Endothelial cell of umbilical vein (primary cell): ENCODE data around the gene PLEKHB1. TPM values are rescaled to one million over a fixed set of nuclear protein-coding genes. Genes with fewer than 3 reads are reported as not detected.
A peak's percentile ranks its signal among the peaks of the same experiment; 100 is the strongest.

Experiments used
- BruUV-seq: library from RNA; stranded (reverse); fragments of 400-500 nt; replicated peaks from 2 replicates; lab custom pipeline; 2021; lab: Mats Ljungman, UMichigan
- CTCF ChIA-PET: fragments of 300-600, 350-600 bp; sonication (Branson Sonifier 250); formaldehyde crosslinking; loops from one replicate; lab custom pipeline; 2021; ENCODE audit warnings: antibody characterized with exemption, inconsistent platforms; lab: Charles Lee
- POLR2A ChIA-PET: fragments of 300-600, 350-600 bp; sonication (Branson Sonifier 250); formaldehyde crosslinking; loops from one replicate; lab custom pipeline; 2021; ENCODE audit warnings: antibody characterized with exemption, inconsistent platforms; lab: Charles Lee
- DNase-seq: peaks from one replicate; pipeline ENCODE4 v3.0.0-alpha.2; 2011; ENCODE audit warnings: low read depth, low spot score
- FAIRE-seq: peaks from 2 replicates; lab custom pipeline; 2011; peaks lifted over from hg19 to GRCh38; lab: Jason Lieb, UNC
- H2AFZ ChIP-seq: 2 replicates; pipeline ENCODE4 v1.6.0; 2012; ENCODE audit warnings: low read depth, low read length, control low read depth, inconsistent platforms
- H3K27ac ChIP-seq: 2 replicates; pipeline ENCODE4 v1.5.1; 2011; ENCODE audit warnings: low read depth, mild to moderate bottlenecking, control low read depth, low read length, moderate library complexity; ENCODE audit not compliant: insufficient read depth
- H3K27me3 ChIP-seq, 2 experiments: 2 replicates each; pipeline versions ENCODE4 v1.6.0 to v1.6.1; 2011; ENCODE audit warnings: low read length in 2 of 2, mixed read lengths in 1 of 2; ENCODE audit not compliant: control insufficient read depth in 2 of 2, insufficient read depth in 2 of 2
- H3K36me3 ChIP-seq, 2 experiments: 2 replicates in 1 of 2; 3 replicates in 1 of 2; pipeline ENCODE4 v1.5.1; 2011; ENCODE audit warnings: low read length in 2 of 2, mild to moderate bottlenecking in 1 of 2, moderate library complexity in 1 of 2; ENCODE audit not compliant: control insufficient read depth in 2 of 2, insufficient read depth in 2 of 2; ENCODE audit errors: extremely low read depth in 1 of 2
- H3K4me1 ChIP-seq: 3 replicates; pipeline ENCODE4 v1.5.1; 2011; ENCODE audit warnings: mild to moderate bottlenecking, low read length; ENCODE audit not compliant: control insufficient read depth, insufficient read depth; ENCODE audit errors: extremely low read depth
- H3K4me2 ChIP-seq: 2 replicates; pipeline ENCODE4 v1.6.1; 2011; ENCODE audit warnings: low read length, control low read depth, mixed read lengths; ENCODE audit not compliant: insufficient read depth
- H3K4me3 ChIP-seq, 3 experiments: fragments of 200-600 bp in 1 of 3; sonication (generic), shearing (Covaris generic) in 1 of 3; replicated peaks in 1 of 3; 2 replicates each; pipeline ENCODE4 v1.5.1; 2011 to 2016; ENCODE audit warnings: control low read depth in 3 of 3, low read length in 3 of 3, mild to moderate bottlenecking in 2 of 3, inconsistent platforms in 1 of 3, low read depth in 1 of 3, moderate library complexity in 1 of 3; ENCODE audit not compliant: insufficient read depth in 1 of 3
- H3K79me2 ChIP-seq: 2 replicates; pipeline ENCODE4 v1.6.0; 2012; ENCODE audit warnings: low read length, inconsistent platforms; ENCODE audit not compliant: control insufficient read depth, insufficient read depth
- H3K9ac ChIP-seq: replicated peaks from 2 replicates; pipeline ENCODE3; 2011; ENCODE audit warnings: low read length, control low read depth; ENCODE audit not compliant: insufficient read depth; ENCODE audit errors: extremely low read depth
- H3K9me1 ChIP-seq: replicated peaks from 3 replicates; pipeline ENCODE4 v1.6.0; 2011; ENCODE audit warnings: mild to moderate bottlenecking, low read length; ENCODE audit not compliant: control insufficient read depth, insufficient read depth; ENCODE audit errors: extremely low read depth
- H3K9me3 ChIP-seq: replicated peaks from 2 replicates; pipeline ENCODE4 v1.5.1; 2012; ENCODE audit warnings: low read length, inconsistent platforms; ENCODE audit not compliant: control insufficient read depth, insufficient read depth
- H4K20me1 ChIP-seq: replicated peaks from 2 replicates; pipeline ENCODE3; 2011; ENCODE audit warnings: mild to moderate bottlenecking, low read length; ENCODE audit not compliant: control insufficient read depth, insufficient read depth; ENCODE audit errors: extremely low read depth
- CTCF ChIP-seq, 2 donors: IDR thresholded peaks; 1 replicate in 1 of 2; 2 replicates in 1 of 2; pipeline ENCODE4 v1.5.1; 2011; ENCODE audit warnings: low read length in 2 of 2, mild to moderate bottlenecking in 2 of 2, moderate library complexity in 2 of 2, control low read depth in 1 of 2, inconsistent platforms in 1 of 2, low read depth in 1 of 2; ENCODE audit not compliant: insufficient read depth in 1 of 2; ENCODE audit errors: extremely low read depth in 1 of 2
- EZH2 ChIP-seq: IDR thresholded peaks from 2 replicates; pipeline ENCODE4 v1.6.1; 2012; ENCODE audit warnings: borderline replicate concordance, low read depth, mild to moderate bottlenecking, moderate library complexity, low read length, inconsistent platforms; ENCODE audit not compliant: severe bottlenecking
- FOS ChIP-seq: IDR thresholded peaks from 2 replicates; pipeline ENCODE4 v1.6.1; 2011; ENCODE audit warnings: mild to moderate bottlenecking, low read length, moderate library complexity, borderline replicate concordance; ENCODE audit not compliant: insufficient read depth
- GATA2 ChIP-seq: IDR thresholded peaks from 2 replicates; pipeline ENCODE4 v1.7.0; 2011; ENCODE audit warnings: low read depth, mild to moderate bottlenecking, moderate library complexity, mixed read lengths, low read length; ENCODE audit not compliant: insufficient read length, insufficient read depth
- JUN ChIP-seq: IDR thresholded peaks from 2 replicates; pipeline ENCODE4 v1.6.1; 2011; ENCODE audit warnings: borderline replicate concordance, low read depth; ENCODE audit not compliant: insufficient read length, insufficient read depth
- MAX ChIP-seq: IDR thresholded peaks from 2 replicates; pipeline ENCODE4 v1.6.1; 2011; ENCODE audit not compliant: insufficient read depth, insufficient read length
- POLR2A ChIP-seq: IDR thresholded peaks from 2 replicates; pipeline ENCODE4 v1.6.1; 2012; ENCODE audit warnings: low read depth, mild to moderate bottlenecking, control low read depth, low read length
- POLR2AphosphoS5 ChIP-seq: IDR thresholded peaks from 2 replicates; pipeline ENCODE4 v1.6.1; 2012; ENCODE audit warnings: low read depth, mild to moderate bottlenecking, control low read depth, low read length, moderate library complexity; ENCODE audit not compliant: insufficient read depth
- dilution Hi-C: fragments of 300-500 bp; cut with MboI; formaldehyde crosslinking; loops from one replicate; pipeline ENCODE4 v1.15.0; 2019; ENCODE audit warnings: low sequenced_read_pairs; ENCODE audit not compliant: extremely low pct_ligation_motif_present
- intact Hi-C: fragments of 100-400 bp; cut with micrococcal nuclease; formaldehyde crosslinking; loops from one replicate; pipeline ENCODE4 v1.10.0; 2022
- polyA plus RNA-seq, 4 experiments: library from polyadenylated mRNA; depleted of rRNA in 3 of 4; stranded (reverse) in 3 of 4; unstranded in 1 of 4; fragments of >200 nt; gene quantifications; 2 replicates each; pipeline versions ENCODE4 v1.2.1 to v1.2.3, GENCODE V29; 2011 to 2012; ENCODE audit warnings: missing spikeins in 1 of 4
- total RNA-seq: library from RNA; stranded (reverse); gene quantifications from 2 replicates; pipeline ENCODE4 v1.2.3, GENCODE V29; 2021

Gene PLEKHB1
- total and polyA plus RNA-seq, 2 donors (not counting 3 experiments of a cell fraction or from before 2014, with no cell fraction given) = 0.75 to 0.99 TPM

GRCh38 chr11:73597336-73597955 lies 48.9 kb upstream of the PLEKHB1 start:
- H3K79me2 ChIP-seq = peaks cover 7% of the 10 kb centered on the region
- dilution Hi-C loops (no loop called here), intact Hi-C loops (no loop called here)
- H3K4me2 ChIP-seq = peak overlapping the region; percentile 73
- no peaks in the 10 kb centered on the region for H3K36me3 ChIP-seq
- peak overlapping the region; percentile 66 to 97 (median 74) for H3K4me3 ChIP-seq
- no peaks in the 10 kb centered on the region for H4K20me1 ChIP-seq
- H3K9me3 ChIP-seq = no peaks in the 10 kb centered on the region
- peak overlapping the region; percentile 35 for H3K9ac ChIP-seq
- H3K4me1 ChIP-seq = peaks cover 9% of the 10 kb centered on the region
- ChIA-PET CTCF (interaction anchor here (0.8 to 2.9 kb wide), 5 partner anchors 28 to 129 kb away, joined by 3 to 11 read pairs (median 5); no protein-coding TSS in a partner anchor), POLR2A (no interaction called here)
- no peak overlapping the region for H3K27ac ChIP-seq
- no peaks in the 10 kb centered on the region for H3K9me1 ChIP-seq
- H2AFZ ChIP-seq = peak overlapping the region; percentile 85
- FAIRE-seq = no peak
- BruUV-seq = no TSS peak
- DNase-seq = no peak
- H3K27me3 ChIP-seq = no peaks in the 10 kb centered on the region
- TF ChIP-seq FOS = no peak
- TF ChIP-seq EZH2 = no peak
- no peak for TF ChIP-seq CTCF (IDR thresholded peaks at IDR 0.05; ENCODE audit: extremely low read depth in 1 of 2, insufficient read depth in 1 of 2, low read depth in 1 of 2, low read length in 2 of 2)
- no peak for TF ChIP-seq GATA2
- TF ChIP-seq MAX = no peak
- no peak for TF ChIP-seq JUN
- TF ChIP-seq POLR2A = no peak
- no peak for TF ChIP-seq POLR2AphosphoS5
